Left lung (tissue), 10 donors: ENCODE measurements around the gene KMT2C. TPM values are rescaled to one million over a fixed set of nuclear protein-coding genes. Genes with fewer than 3 reads are reported as not detected.
A peak's percentile ranks its signal among the peaks of the same experiment; 100 is the strongest.

Source experiments
- ATAC-seq: fragments of 200-7000 bp; cut with Tn5 transposase; one replicate; pipeline ENCODE4 v1.9.1; 2020; ENCODE audit warnings: moderate library complexity
- DNase-seq, 4 donors: peaks; one replicate each; pipeline ENCODE4 v3.0.0-alpha.2; 2013 to 2020
- H3K27ac ChIP-seq, 2 donors: fragments of 200-600 bp; sonication (generic) in 1 of 2; one replicate each; pipeline versions ENCODE4 v1.5.0 to v1.8.0; 2020 to 2021
- H3K27me3 ChIP-seq, 2 donors: fragments of 200-600 bp; sonication (generic) in 1 of 2; one replicate each; pipeline versions ENCODE4 v1.5.0 to v1.8.0; 2020 to 2021
- H3K36me3 ChIP-seq, 2 donors: fragments of 200-600 bp; sonication (generic) in 1 of 2; one replicate each; pipeline versions ENCODE4 v1.5.0 to v1.8.0; 2020 to 2021
- H3K4me1 ChIP-seq, 2 donors: fragments of 200-600 bp; one replicate each; pipeline ENCODE4 v1.8.0; 2021
- H3K4me3 ChIP-seq, 2 donors: fragments of 200-600 bp; sonication (generic) in 1 of 2; one replicate each; pipeline versions ENCODE4 v1.5.0 to v1.8.0; 2020 to 2021; ENCODE audit warnings: mild to moderate bottlenecking in 1 of 2
- H3K9me3 ChIP-seq, 2 donors: fragments of 200-600 bp; sonication (generic) in 1 of 2; one replicate each; pipeline versions ENCODE4 v1.5.0 to v1.8.0; 2020 to 2021
- CTCF ChIP-seq, 2 donors: fragments of 200-600 bp; sonication (generic) in 1 of 2; IDR thresholded peaks; one replicate each; pipeline versions ENCODE4 v1.5.0 to v1.8.0; 2021; ENCODE audit warnings: antibody characterized with exemption in 2 of 2
- intact Hi-C, 2 donors: fragments of 100-400 bp; cut with DNase I; formaldehyde crosslinking; loops; one replicate each; pipeline versions ENCODE4 v1.11.2 to v1.14.2; 2022
- polyA plus RNA-seq, 6 donors: library from polyadenylated mRNA; unstranded; fragments of 120-200 nt; gene quantifications; one replicate each; pipeline ENCODE4 v1.2.1, GENCODE V29; 2013; ENCODE audit not compliant: insufficient read length in 6 of 6
- total RNA-seq, 2 donors: library from RNA; stranded (reverse); fragmentation: NEBNext Ultra II Directional; extraction: Animal tissue kit (Norgen Biotek cat#: 25700); gene quantifications; one replicate each; pipeline ENCODE4 v1.2.1, GENCODE V29; 2021
- donor health status: DM: no; HTN: yes; CAD: no.
- donor health status: DM: no; HTN: no; CAD: no.

KMT2C gene
- total and polyA plus RNA-seq, 8 donors: 36.4 to 91.4 (median 42.1) TPM

DNA sequence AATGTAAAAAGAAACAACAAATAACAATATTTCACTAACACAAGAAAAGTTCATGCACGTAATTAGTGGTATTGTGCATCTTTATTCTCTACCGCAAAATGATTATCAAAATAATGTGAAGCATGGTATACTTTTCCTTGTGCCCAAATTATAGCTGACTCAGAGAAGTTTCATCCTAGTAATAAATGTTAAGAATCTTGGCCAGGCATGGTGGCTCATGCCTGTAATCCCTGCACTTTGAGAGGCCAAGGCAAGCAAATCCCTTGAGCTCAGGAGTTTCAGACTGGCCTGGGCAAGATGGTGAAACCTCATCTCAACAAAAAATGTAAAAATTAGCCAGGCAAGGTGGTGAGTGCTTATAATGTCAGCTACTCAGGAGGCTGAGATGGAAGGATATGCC lies 105.0 kb downstream of the KMT2C start:
- Histone ChIP-seq H3K4me1 (peaks cover 0 to 19% of the 10 kb centered on the region in 2 donors), H3K36me3 (peaks cover 0 to 34% of the 10 kb centered on the region in 2 donors), H3K4me3 (no peak overlapping the region), H3K9me3 (no peaks in the 10 kb centered on the region), H3K27ac (no peak overlapping the region), H3K27me3 (no peaks in the 10 kb centered on the region)
- intact Hi-C loops: no loop called here
- ATAC-seq (no peak), DNase-seq (no peak)
- TF ChIP-seq CTCF (IDR thresholded peaks at IDR 0.05): no peak

DNA sequence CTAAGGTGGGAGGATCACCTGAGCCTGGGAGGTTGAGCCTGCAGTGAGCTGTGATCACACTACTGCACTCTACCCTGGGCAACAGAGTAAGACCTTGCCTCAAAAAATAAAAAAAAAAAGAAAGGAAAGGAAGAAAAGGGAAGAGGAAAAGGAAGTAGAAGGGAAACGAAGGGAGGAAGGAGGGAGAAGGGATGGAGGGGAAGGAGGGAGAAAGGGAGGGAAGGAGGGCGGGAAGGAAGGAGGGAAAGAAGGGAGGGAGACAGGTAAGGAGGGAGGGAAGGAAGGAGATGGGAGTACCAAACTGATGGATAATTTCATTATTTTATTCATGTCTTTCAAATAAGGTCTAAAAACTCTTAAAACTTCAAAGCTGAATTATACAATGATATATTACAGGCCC lies 106.3 kb downstream of the KMT2C start:
- H3K27ac ChIP-seq: no peak overlapping the region

DNA sequence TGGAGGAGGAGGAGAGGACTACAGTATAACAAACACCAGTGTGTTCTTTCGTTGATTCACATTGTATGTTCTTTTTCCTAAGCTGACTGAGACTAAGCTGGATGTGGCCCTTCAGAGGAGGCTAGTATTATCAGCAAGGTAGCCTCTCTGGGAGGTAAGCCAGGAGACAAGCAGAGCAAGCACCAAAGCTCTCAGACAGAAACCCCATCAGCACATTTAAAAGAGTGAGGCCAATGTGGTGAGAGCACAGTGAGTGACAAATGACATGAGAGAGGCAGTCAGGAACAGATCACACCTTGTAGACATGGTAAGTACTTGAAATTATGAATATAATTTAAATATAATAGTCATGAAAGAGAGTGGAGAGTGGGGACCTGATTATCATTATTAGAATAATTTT lies 107.6 kb downstream of the KMT2C start:
- Histone ChIP-seq H3K27ac (no peak overlapping the region), H3K4me3 (no peak overlapping the region), H3K4me1 (no peaks in the 10 kb centered on the region), H3K27me3 (no peaks in the 10 kb centered on the region), H3K9me3 (no peaks in the 10 kb centered on the region), H3K36me3 (peaks cover 0 to 34% of the 10 kb centered on the region in 2 donors)
- ATAC-seq: no peak
- TF ChIP-seq CTCF (IDR thresholded peaks at IDR 0.05): no peak
- DNase-seq: no peak
- intact Hi-C loops: no loop called here

More for the DNA sequence above, 106.3 kb downstream of the KMT2C start:
- Histone ChIP-seq H3K9me3 (no peaks in the 10 kb centered on the region), H3K4me1 (peaks cover 0 to 5% of the 10 kb centered on the region in 2 donors), H3K4me3 (no peak overlapping the region), H3K27me3 (no peaks in the 10 kb centered on the region), H3K36me3 (peaks cover 0 to 34% of the 10 kb centered on the region in 2 donors)
- ATAC-seq (no peak), DNase-seq (no peak)
- TF ChIP-seq CTCF (IDR thresholded peaks at IDR 0.05): no peak
- intact Hi-C loops: no loop called here

DNA sequence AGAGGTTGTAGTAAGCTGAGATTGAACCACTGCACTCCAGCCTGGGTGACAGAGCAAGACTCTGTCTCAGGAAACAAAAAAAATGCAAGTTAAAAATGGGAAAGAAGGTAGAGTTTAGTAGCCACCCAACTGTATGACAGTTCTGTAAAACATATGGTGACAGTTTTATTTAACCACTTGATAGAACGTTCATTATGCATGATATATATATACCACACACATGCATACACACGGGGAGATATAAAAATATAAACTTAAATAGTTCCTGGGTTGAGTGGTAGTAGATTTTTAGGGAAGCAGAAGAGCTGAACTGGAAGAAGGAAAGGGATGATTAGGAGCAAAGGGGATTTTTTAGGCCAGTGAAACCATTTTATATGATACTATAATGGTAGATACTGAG lies 120.0 kb downstream of the KMT2C start:
- Histone ChIP-seq H3K9me3 (no peaks in the 10 kb centered on the region), H3K27ac (no peak overlapping the region), H3K36me3 (peaks cover 0 to 10% of the 10 kb centered on the region in 2 donors), H3K4me1 (peaks cover 10 to 30% of the 10 kb centered on the region in 2 donors), H3K4me3 (no peak overlapping the region), H3K27me3 (no peaks in the 10 kb centered on the region)
- no peak for ATAC-seq
- intact Hi-C loops: no loop called here
- TF ChIP-seq CTCF (IDR thresholded peaks at IDR 0.05): no peak
- no peak for DNase-seq

- DNase-seq: peak in 2 of 4 donors; percentile 69 to 85
Measured at GRCh38 chr7:152313831-152314604, 121.8 kb downstream of the KMT2C start.

More at GRCh38 chr7:152313831-152314604, 121.8 kb downstream of the KMT2C start:
- Histone ChIP-seq H3K27ac (peak overlapping the region in 1 of 2 donors; percentile 54), H3K4me1 (peaks cover 10 to 30% of the 10 kb centered on the region in 2 donors), H3K4me3 (peak overlapping the region in 1 of 2 donors; percentile 5), H3K36me3 (peaks cover 0 to 19% of the 10 kb centered on the region in 2 donors), H3K9me3 (no peaks in the 10 kb centered on the region), H3K27me3 (no peaks in the 10 kb centered on the region)
- no peak for TF ChIP-seq CTCF (IDR thresholded peaks at IDR 0.05)
- intact Hi-C loops: no loop called here
- peak; percentile 68 for ATAC-seq
